NCI-H82 (cell line): ENCODE measurements around the gene SNTG2.
A peak's percentile ranks its signal among the peaks of the same experiment; 100 is the strongest.
"Not testable (repeated sequence)": the region's sequence is repeated elsewhere in the genome, so short reads cannot be mapped to it uniquely, and the experiment has no call there.

Experiments used
- DNase-seq: peaks from one replicate; lab custom pipeline; 2025; lab: John Stamatoyannopoulos, UW

The SNTG2 gene

GRCh38 chr2:1053786-1054185 is 103.1 kb downstream of the SNTG2 start:
- no peak for DNase-seq

GRCh38 chr2:1054399-1054798 is 103.8 kb downstream of the SNTG2 start:
- DNase-seq, result no peak

- no peak for DNase-seq
These were observed 104.5 kb downstream of the SNTG2 start for GRCh38 chr2:1055014-1055595.

- DNase-seq, result no peak
These were observed 109.7 kb downstream of the SNTG2 start for GRCh38 chr2:1060372-1060771.

- no peak for DNase-seq
These were observed 110.3 kb downstream of the SNTG2 start for GRCh38 chr2:1060987-1061386.

GRCh38 chr2:1068241-1068640 is 117.6 kb downstream of the SNTG2 start:
- DNase-seq, result no peak

- no peak for DNase-seq
These were observed 118.2 kb downstream of the SNTG2 start for GRCh38 chr2:1068822-1069221.

GRCh38 chr2:1069847-1070246 is 119.2 kb downstream of the SNTG2 start:
- no peak for DNase-seq

GRCh38 chr2:1070601-1071000 is 120.0 kb downstream of the SNTG2 start:
- DNase-seq, result peak; percentile 17

GRCh38 chr2:1071650-1072049 is 121.0 kb downstream of the SNTG2 start:
- DNase-seq, result no peak

- DNase-seq, result no peak
These were observed 121.6 kb downstream of the SNTG2 start for GRCh38 chr2:1072250-1072649.

GRCh38 chr2:1077911-1078310 is 127.3 kb downstream of the SNTG2 start:
- no peak for DNase-seq

- no peak for DNase-seq
These were observed 127.7 kb downstream of the SNTG2 start for GRCh38 chr2:1078326-1078725.

GRCh38 chr2:1079873-1080799 is 129.5 kb downstream of the SNTG2 start:
- DNase-seq, result no peak

- no peak for DNase-seq
These were observed 131.0 kb downstream of the SNTG2 start for GRCh38 chr2:1081451-1082225.

GRCh38 chr2:1082456-1083205 is 132.0 kb downstream of the SNTG2 start:
- peak; percentile 14 for DNase-seq

GRCh38 chr2:1088192-1088860 is 137.7 kb downstream of the SNTG2 start:
- no peak for DNase-seq

GRCh38 chr2:1088940-1089339 is 138.3 kb downstream of the SNTG2 start:
- DNase-seq, result no peak

- DNase-seq, result no peak
These were observed 141.4 kb downstream of the SNTG2 start for GRCh38 chr2:1091895-1092585.

GRCh38 chr2:1093668-1094067 is 143.0 kb downstream of the SNTG2 start:
- DNase-seq, result not testable (repeated sequence)

GRCh38 chr2:1097101-1097500 is 146.5 kb downstream of the SNTG2 start:
- no peak for DNase-seq
